ENCODE results near the gene NHLRC2. TPM values are rescaled to one million over a fixed set of nuclear protein-coding genes. Genes with fewer than 3 reads are reported as not detected.

NHLRC2 gene
- total RNA-seq, 1 experiment from 2014 or later, result 19.4 TPM

DNA sequence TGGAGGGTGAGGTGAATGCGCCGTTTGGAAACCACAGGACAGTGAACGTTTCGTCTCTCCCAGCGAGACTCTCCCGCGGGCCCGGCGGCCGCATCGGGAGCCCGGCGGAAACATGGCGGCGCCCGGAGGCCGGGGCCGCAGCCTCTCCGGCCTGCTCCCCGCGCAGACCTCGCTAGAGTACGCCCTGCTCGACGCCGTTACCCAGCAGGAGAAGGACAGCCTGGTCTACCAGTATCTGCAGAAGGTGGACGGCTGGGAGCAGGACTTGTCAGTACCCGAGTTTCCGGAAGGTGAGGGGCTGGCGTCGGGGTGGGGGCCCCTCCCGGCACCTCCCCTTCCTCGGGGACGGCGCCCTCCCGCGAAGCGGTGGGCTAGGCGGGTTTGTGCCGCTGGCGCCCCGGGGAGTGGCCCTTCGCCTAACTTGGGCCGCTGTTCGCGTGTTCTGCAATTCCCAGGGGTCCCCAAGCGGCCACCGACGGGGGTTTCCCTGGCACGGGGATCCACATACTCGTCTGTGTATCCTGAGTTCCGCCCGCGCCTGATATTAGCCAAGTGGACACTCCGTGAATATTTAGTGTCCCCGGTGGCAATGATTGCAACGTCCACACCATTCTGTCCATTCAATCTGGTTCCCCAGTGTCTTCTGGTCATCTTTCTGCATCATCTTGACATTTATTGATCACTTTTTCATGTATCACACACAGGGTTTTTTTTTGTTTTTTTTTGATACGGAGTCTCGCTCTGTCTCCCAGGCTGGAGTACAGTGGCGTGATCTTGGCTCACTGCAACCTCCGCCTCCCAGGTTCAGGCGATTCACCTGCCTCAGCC is 514 bp downstream of the NHLRC2 start:
- peak overlapping the region; percentile 85 for H3K4me3 ChIP-seq
- no peaks in the 10 kb centered on the region for H3K9me3 ChIP-seq
- peaks cover 18% of the 10 kb centered on the region for H3K36me3 ChIP-seq
- peak; percentile 46 for DNase-seq
- H3K27me3 ChIP-seq, result no peaks in the 10 kb centered on the region

DNA sequence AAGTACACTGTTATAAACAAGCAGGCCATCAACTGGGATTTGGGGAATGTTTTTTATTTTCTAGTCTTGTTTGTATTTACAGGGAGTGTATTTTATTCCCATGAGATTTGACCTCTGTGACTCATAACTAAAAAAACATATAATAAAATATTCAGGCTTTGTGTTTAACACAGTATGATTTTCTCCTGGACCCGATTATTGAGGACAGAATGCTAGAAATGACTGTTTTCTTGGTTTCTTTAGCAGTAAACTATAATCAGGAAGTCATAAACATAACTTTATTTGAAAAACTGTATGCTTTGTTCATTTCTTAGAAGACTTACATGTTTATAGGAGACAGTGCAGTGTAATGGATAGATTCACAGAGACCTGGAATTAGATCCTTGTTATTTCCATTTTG is 2.1 kb downstream of the NHLRC2 start:
- Histone ChIP-seq H3K36me3 (peaks cover 34% of the 10 kb centered on the region), H3K27me3 (no peaks in the 10 kb centered on the region), H3K4me3 (peak overlapping the region; percentile 85), H3K9me3 (no peaks in the 10 kb centered on the region)
- DNase-seq, result no peak

DNA sequence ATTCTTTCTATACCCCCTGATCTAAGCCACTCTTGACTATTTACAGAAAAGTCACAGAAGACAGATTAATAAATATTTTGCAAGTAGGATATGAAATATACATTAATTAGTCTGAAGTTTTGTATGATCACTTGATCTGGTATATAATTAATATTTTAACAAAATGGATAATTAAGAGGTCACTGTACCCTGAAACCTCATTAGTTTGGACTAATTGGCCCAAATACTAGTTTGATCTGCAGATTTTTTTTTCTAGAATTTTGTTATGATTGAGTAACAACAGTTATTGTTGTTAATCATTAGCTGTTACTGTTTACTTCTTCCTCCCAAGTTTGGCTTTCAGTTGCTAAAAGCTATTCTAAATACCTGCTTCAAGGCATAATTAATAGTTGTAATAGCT is 2.7 kb downstream of the NHLRC2 start:
- DNase-seq, result no peak
- no peaks in the 10 kb centered on the region for H3K27me3 ChIP-seq
- no peak overlapping the region for H3K4me3 ChIP-seq
- H3K36me3 ChIP-seq, result peaks cover 37% of the 10 kb centered on the region
- H3K9me3 ChIP-seq, result no peaks in the 10 kb centered on the region

DNA sequence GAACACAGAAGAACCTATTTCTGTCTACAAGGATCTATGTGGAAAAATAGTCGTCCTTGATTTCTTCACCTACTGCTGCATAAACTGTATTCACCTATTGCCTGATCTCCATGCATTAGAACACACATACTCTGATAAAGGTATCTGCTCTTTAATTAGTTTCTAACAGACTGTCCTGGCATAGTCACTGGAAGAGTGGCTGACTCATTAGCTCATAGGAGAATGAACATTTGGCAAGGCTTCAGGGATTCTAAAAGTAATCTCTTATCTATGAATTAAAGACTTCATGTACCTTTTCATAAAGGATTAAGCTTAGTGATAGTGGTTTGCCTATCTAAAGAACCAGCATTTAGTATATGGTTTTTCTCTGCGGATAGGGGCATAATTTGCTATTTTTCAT is 4.1 kb downstream of the NHLRC2 start:
- Histone ChIP-seq H3K4me3 (no peak overlapping the region), H3K9me3 (no peaks in the 10 kb centered on the region), H3K27me3 (no peaks in the 10 kb centered on the region), H3K36me3 (peaks cover 39% of the 10 kb centered on the region)
- DNase-seq, result no peak

DNA sequence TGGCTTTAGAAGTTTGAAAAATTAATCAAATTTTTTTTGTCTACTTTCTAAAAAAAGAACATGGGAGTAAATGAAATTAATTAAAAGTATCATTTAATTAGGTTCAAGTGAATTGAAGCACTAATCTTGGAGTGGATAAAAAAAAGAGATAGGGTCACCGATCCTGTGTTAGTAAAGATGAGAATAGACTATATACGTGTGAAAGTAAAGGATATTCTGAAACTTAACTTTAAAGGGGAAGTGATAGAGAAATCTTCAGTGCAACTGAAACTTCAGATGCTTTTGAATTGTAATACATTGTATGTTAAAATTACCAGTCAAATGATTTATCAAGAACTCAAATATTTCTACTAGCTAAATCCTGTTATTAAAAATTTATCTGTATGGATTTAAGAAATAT is 4.8 kb downstream of the NHLRC2 start:
- no peaks in the 10 kb centered on the region for H3K27me3 ChIP-seq
- no peaks in the 10 kb centered on the region for H3K9me3 ChIP-seq
- peaks cover 43% of the 10 kb centered on the region for H3K36me3 ChIP-seq
- DNase-seq, result no peak
- H3K4me3 ChIP-seq, result no peak overlapping the region

DNA sequence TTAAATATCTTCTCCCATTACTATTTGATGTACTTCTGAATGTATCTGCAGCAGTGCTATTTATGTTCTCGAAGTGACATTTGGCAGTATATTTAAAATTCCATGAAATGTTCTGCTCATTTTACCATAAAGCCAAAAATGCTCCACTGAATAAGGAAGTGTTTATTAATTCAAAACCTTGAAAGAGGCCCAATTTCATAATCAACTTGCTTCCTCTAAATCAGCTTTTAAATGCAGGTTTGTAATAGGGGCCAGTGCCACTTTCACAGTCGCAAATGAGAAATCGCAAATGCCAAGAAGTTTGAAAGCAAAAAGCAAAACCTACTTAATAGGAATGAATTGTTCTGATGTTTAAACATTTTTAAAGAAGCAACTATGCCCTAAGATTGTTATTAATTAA is 11.4 kb downstream of the NHLRC2 start:
- Histone ChIP-seq H3K27me3 (no peaks in the 10 kb centered on the region), H3K4me3 (no peak overlapping the region), H3K36me3 (peaks cover 34% of the 10 kb centered on the region), H3K9me3 (no peaks in the 10 kb centered on the region)
- no peak for DNase-seq

DNA sequence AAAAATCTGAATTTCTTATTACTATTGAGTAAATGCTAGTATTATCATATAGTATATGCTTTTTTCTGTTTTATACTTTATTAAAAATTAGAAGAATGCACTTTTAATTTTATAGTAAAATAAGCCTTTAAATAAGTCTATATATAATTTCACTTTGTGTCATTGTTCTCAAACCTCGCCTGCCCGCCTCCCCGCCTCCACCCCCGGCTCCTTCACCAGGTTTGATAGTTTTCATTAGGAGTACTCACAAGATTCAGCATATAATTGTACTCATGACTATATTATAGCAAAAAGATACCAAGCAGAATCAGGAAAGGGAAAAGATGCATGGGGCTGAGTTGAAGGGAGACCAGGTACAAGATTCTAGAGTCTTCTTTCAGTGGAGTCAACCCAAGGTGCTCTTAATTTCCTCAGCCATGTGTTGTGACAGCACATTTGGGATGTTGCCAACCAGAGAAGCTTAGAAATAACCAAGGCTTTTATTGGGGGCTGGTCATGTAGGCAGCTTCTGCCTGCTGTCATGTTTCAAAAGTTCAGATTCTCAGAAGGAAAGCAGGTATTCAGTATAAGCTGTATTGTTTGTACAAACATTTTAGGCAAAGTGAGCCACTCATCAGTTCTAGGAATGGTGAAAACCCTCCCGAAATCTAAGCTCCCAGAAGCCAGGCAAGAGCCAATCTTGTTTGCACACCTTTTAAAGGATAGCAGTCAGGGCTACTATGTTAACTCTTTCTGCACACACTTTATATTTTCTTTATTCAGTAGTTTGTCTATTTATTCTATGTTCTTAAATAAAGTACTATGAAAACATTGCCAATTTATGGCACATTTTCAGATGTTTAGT is 12.3 kb downstream of the NHLRC2 start:
- no peak for DNase-seq
- H3K4me3 ChIP-seq, result no peak overlapping the region
- 0 out of 2 replicates have a peak, but pooled peaks cover 2% of the 10 kb centered on the region for H3K9me3 ChIP-seq

DNA sequence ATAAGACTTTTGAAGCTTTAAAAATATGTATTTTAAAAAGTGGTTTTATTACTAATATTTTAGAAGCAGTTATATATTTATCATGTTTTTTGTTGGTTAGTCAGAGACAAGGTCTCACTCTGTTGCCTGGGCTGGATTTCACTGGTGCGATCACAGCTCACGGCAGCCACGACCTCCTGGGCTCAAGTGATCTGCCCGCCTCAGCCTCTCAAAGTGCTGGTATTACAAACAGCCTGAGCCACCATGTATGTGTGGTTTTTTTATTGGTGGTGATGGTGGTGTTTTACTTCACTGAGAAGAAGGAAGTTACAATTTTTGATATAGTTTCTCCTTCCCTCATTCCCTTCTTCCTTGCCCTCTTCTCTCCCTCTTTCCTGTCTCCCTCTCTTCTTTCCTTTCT is 13.4 kb downstream of the NHLRC2 start:
- Histone ChIP-seq H3K36me3 (peaks cover 33% of the 10 kb centered on the region), H3K4me3 (no peak overlapping the region), H3K9me3 (peaks cover 2% of the 10 kb centered on the region; the same call in 1 of the 2 replicates), H3K27me3 (no peaks in the 10 kb centered on the region)
- DNase-seq, result no peak

More for the DNA sequence above, 12.3 kb downstream of the NHLRC2 start:
- Histone ChIP-seq H3K36me3 (peaks cover 31% of the 10 kb centered on the region), H3K27me3 (no peaks in the 10 kb centered on the region)

DNA sequence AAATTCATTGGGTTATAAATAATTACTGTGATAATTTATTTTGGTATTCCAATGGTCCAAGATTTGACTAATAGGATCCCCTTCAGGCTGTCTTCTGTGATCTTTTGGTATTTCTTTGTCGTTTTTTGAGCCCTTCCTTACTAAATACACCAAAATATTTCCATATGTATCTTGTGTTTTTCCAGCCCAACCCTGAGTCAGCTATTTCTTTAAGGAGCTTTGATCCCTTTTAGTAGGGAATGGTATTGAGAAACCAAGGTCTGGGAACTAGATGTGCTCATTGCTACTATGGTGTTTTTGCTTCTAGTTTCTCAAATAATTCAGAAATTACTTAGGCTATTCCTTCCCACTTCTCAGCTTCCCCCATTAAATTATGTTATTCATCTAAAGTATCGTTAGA is 15.3 kb downstream of the NHLRC2 start:
- Histone ChIP-seq H3K27me3 (no peaks in the 10 kb centered on the region), H3K36me3 (peaks cover 30% of the 10 kb centered on the region), H3K9me3 (peaks cover 3% of the 10 kb centered on the region; the same call in 1 of the 2 replicates), H3K4me3 (no peak overlapping the region)
- no peak for DNase-seq

DNA sequence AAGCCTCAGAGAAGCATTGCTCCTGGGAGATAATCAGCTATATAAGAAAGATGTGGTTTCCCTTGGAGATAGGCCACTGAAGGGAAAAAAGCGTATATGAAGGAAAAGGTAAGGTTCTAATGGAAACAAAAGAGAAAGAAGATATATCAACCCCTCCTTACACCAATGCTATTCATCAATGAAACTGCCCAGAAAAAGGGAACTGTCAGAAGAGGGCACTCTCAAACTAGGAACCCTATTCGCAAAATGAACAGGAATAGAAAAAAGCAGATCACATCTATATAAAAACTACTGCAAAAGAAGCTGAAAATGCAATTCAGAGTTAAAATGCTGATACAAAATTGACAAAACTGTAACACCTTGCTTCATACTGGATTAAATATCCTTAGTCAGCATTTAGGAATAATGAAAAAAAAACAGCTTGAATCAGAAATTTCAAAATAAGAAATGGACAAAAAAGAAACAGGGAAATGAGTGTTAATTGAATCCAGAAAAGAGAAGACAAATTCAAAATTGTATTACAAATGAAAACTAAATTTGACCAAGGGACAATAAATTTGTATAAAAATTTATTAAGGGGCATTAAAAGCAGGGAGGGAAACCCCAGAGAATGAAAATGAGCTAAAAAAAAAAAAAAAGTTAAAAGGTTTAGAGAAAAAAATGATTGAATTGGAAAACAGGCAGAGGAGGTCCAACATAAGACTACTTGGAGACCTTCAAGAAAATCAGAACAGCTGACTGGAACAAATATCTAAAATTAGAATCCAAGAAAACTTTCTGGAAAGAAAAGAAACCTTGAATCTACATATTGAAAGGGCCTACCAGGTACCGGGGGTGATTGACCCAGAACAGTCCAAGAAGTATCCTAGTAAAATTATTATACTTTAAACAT is 17.9 kb downstream of the NHLRC2 start:
- Histone ChIP-seq H3K36me3 (peaks cover 30% of the 10 kb centered on the region), H3K4me3 (no peak overlapping the region), H3K27me3 (no peaks in the 10 kb centered on the region)

DNA sequence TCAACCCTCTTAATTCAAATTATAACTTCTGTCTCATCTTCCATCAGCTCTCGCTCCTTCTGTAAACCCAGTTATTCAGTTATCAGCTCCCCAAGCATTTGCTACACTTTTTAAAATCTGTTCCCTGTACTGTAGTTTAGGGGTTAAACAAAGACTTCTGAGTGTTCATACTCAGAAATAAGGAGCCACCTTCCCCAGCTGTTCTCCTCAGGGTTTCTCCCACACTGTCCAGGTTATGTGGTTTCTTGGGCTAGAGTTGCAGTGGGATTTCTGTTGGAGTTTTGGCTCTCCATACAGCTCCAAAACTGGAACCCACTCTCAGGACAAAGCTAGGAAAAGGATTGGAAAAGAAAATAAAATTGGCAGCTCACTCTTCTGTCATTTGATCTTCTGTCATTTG is 20.8 kb downstream of the NHLRC2 start:
- peaks cover 26% of the 10 kb centered on the region for H3K36me3 ChIP-seq
- peaks cover 3% of the 10 kb centered on the region; the same call in 1 of the 2 replicates for H3K9me3 ChIP-seq
- no peak for DNase-seq
- no peak overlapping the region for H3K4me3 ChIP-seq
- no peaks in the 10 kb centered on the region for H3K27me3 ChIP-seq

More for the DNA sequence above, 17.9 kb downstream of the NHLRC2 start:
- no peak for DNase-seq
- H3K9me3 ChIP-seq, result peaks cover 3% of the 10 kb centered on the region; the same call in 1 of the 2 replicates

DNA sequence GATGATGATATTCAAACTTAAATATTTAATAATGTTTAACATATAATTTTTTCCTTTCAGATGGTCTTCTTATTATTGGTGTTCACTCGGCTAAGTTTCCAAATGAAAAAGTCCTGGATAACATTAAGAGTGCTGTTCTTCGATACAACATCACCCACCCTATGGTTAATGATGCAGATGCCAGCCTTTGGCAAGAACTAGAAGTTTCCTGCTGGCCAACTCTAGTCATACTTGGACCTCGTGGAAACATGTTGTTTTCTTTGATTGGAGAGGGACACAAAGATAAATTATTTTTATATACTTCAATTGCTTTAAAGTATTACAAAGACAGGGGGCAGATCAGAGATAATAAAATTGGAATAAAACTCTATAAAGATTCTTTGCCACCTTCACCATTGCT is 22.0 kb downstream of the NHLRC2 start:
- H3K36me3 ChIP-seq, result peaks cover 23% of the 10 kb centered on the region
- DNase-seq, result no peak
- no peak overlapping the region for H3K4me3 ChIP-seq
- H3K27me3 ChIP-seq, result no peaks in the 10 kb centered on the region
- peaks cover 3% of the 10 kb centered on the region; the same call in 1 of the 2 replicates for H3K9me3 ChIP-seq

DNA sequence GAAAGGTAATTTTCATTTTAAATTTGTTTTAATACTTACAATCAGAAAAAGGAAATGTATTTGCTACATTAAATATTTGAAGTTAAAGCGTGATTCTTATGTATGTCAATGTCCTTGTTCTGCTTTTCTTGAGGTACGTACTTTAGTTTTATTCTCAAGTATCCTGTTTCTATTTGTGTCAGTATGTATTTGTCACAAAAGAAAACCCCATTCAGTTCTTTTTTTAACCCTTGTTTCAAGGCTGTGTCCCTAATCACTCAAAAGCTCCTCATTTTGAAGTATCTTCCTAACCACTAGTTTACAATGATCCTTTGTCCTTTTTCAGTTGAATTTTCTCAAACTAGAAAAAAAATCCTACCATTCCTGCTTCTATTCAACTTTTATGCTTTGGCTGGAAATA is 25.2 kb downstream of the NHLRC2 start:
- Histone ChIP-seq H3K27me3 (no peaks in the 10 kb centered on the region), H3K9me3 (no peaks in the 10 kb centered on the region), H3K4me3 (no peak overlapping the region), H3K36me3 (peaks cover 23% of the 10 kb centered on the region)
- DNase-seq, result no peak

DNA sequence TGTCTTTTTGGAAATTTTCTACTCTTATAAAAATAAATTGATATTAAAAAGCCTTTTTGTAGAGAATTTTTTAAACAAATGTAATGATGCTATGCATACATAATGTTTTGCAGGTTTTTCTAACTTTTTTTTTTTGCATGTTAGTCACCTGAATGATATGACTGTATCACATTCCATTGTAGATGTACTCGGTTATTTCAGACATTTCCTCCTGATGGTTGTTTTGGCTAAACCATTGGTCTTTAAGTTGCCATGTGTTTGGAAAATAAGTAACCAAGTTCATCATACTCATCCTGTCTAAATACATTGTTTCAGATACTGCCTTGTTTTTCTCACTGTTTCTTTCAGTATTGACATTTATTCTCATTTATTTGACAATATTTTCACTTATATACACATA is 25.8 kb downstream of the NHLRC2 start:
- no peak overlapping the region for H3K4me3 ChIP-seq
- peaks cover 25% of the 10 kb centered on the region for H3K36me3 ChIP-seq
- no peak for DNase-seq
- no peaks in the 10 kb centered on the region for H3K27me3 ChIP-seq
- no peaks in the 10 kb centered on the region for H3K9me3 ChIP-seq

DNA sequence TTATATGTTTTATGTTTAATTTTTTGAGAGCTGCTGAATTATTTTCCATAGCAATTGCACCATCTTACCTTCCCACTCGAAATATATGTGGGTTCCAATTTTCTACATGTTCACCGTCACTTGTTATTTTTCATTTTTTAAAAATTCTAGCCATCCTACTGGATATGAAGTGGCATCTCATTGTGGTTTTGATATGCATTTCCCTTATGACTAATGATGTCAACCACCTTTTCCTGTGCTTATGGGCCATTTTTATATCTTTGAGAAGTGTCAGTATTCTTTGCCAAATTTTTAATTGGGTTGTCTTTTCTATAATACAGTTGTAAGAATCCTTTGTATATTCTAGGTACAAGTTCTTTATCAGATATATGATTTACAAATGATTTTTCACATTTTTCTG is 27.8 kb downstream of the NHLRC2 start:
- peaks cover 31% of the 10 kb centered on the region for H3K36me3 ChIP-seq
- no peaks in the 10 kb centered on the region for H3K9me3 ChIP-seq
- no peaks in the 10 kb centered on the region for H3K27me3 ChIP-seq
- H3K4me3 ChIP-seq, result no peak overlapping the region
- DNase-seq, result no peak

DNA sequence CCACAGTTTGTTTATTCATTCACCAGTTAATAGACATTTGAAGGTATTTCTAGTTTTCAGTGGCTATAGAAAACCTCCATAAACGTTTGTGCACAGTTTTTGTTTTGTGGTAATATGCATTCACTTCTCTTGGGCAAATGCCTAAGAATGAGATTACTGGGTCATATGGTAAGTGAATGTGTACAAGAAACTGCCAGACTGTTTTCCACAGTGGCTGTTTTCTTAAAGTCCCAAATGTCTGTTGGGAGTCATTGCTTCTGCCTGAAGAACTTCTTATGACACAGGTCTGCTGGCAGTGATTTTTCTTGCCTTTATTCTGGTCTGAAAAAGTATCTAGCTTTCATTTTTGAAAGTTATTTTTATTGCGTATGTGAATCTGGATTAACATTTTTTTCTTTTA is 35.5 kb downstream of the NHLRC2 start:
- Histone ChIP-seq H3K27me3 (no peaks in the 10 kb centered on the region), H3K36me3 (peaks cover 13% of the 10 kb centered on the region), H3K9me3 (no peaks in the 10 kb centered on the region), H3K4me3 (no peak overlapping the region)
- no peak for DNase-seq

Data from MG63 (cell line).